Right renal cortex interstitium (tissue), 3 donors: ENCODE results near the gene MBNL2. TPM values are rescaled to one million over a fixed set of nuclear protein-coding genes. Genes with fewer than 3 reads are reported as not detected.

Experiments
- DNase-seq, 3 donors: peaks; one replicate each; pipeline ENCODE4 v3.0.0-alpha.2; 2013; ENCODE audit warnings: low read depth in 3 of 3, low spot score in 2 of 3
- polyA plus RNA-seq, 3 donors: library from polyadenylated mRNA; unstranded; fragments of 120-200 nt; gene quantifications; one replicate each; pipeline ENCODE4 v1.2.1, GENCODE V29; 2013; ENCODE audit not compliant: insufficient read length in 3 of 3

MBNL2 gene
- polyA plus RNA-seq, 3 donors: 59.2 to 63.0 (median 62.4) TPM

GRCh38 chr13:97266772-97267417 lies 44.8 kb downstream of the MBNL2 start:
- DNase-seq: no peak

GRCh38 chr13:97267418-97268059 lies 45.4 kb downstream of the MBNL2 start:
- no peak for DNase-seq

DNA sequence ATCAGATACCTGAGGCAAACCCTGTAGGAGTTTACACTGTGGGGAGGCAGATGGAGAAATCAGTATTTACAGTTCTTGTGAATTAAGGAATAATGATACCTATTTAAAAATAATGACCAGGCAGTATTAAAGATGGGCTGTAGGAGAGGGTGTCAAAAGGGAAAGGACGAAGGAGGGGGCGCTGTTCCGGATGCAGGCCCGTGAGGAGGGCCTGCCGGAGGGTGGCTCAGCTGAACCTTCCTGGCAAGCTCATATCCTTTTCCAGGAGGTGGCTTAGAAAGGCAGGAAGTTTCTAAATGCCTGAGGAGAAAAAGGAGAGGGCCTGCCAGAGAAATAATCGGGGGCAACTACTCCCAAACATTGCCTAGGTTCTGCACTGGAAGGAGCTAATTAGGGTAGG lies 46.6 kb downstream of the MBNL2 start:
- DNase-seq: no peak

- no peak for DNase-seq
Measured at GRCh38 chr13:97269603-97270002, 47.5 kb downstream of the MBNL2 start.

- no peak for DNase-seq
Measured at GRCh38 chr13:97272526-97272925, 50.4 kb downstream of the MBNL2 start.

- DNase-seq: no peak
Measured at GRCh38 chr13:97273341-97273831, 51.3 kb downstream of the MBNL2 start.

DNA sequence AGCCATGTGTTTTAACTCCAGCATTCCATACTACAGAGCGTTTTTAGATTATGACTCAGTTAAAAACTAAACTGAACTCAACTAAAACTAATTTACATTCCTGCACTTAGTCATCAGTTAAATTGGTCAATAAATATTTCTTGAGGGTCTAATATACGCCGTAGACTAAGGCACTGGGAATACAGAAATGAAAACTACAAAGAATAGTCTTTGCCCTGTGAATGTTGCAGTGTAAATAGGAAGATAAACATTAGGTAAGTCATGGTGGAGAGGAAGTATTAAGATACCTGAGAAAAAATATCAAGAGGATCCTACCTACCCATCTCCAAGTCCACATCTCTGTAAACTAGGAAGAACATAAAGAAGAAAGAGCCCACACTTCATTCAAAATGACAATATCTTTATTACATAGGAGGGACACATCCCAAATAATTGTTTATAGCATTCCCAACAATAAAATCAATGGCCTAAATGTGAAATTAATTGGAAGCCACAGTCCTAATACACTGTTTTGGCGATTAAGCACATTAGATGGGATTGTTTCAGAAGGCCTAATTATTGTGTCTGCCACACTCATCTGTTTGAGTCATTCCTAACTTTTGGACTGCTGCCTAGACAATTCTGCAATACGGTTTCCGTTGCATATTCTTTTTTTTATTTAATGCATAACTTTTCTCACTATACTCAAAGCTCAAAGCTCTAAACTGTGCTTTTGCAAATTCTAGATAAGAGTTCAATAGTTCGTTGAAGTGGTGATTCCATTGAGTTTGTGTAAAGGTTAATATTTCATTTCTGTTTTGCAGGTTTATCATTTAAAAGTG lies 52.9 kb downstream of the MBNL2 start:
- no peak for DNase-seq

- DNase-seq: no peak
Measured at GRCh38 chr13:97275776-97276501, 53.8 kb downstream of the MBNL2 start.

GRCh38 chr13:97276862-97277269 lies 54.7 kb downstream of the MBNL2 start:
- DNase-seq: no peak

GRCh38 chr13:97278435-97279411 lies 56.6 kb downstream of the MBNL2 start:
- no peak for DNase-seq

- peak in 2 of 3 donors; percentile 50 to 57 for DNase-seq
Measured at GRCh38 chr13:97279913-97280312, 57.8 kb downstream of the MBNL2 start.

DNA sequence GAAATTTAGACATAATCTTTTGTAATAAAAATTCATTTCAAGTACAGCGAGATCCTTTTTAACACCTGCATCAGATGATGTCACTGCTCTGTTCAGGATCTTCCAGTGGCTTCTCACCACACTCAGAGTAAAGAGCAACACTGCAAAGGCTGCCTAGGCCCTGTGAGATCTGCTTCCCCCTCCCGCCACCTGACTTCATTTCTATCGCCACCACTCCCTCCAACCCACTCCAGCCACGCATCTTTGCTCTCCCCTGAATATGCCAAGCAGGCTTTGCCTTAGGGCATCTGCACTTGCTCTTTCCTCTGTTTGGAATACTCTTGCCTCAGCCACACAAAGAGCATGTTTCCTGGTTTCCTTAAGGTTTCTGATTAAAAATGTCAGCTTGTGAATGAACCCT lies 58.3 kb downstream of the MBNL2 start:
- DNase-seq: no peak

DNA sequence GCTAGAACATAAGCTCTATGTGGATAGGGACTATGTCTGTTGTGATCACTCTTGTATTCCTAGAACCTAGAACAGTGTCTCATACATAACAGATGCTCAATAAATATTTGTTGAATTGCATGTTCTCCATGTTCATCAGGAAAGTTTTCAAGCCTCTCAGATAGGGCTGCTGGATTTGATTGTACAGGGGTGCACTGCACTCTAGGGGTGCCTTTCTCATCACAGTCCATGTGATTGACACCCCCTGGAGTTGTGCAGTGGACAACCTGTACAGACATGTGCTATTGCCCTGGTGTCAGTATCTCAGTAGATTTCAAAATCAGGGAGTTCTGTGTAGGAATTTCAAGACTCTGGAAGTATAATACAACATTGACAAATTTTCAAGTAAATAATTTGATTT lies 58.9 kb downstream of the MBNL2 start:
- no peak for DNase-seq

- DNase-seq: no peak
Measured at GRCh38 chr13:97282705-97283104, 60.6 kb downstream of the MBNL2 start.

DNA sequence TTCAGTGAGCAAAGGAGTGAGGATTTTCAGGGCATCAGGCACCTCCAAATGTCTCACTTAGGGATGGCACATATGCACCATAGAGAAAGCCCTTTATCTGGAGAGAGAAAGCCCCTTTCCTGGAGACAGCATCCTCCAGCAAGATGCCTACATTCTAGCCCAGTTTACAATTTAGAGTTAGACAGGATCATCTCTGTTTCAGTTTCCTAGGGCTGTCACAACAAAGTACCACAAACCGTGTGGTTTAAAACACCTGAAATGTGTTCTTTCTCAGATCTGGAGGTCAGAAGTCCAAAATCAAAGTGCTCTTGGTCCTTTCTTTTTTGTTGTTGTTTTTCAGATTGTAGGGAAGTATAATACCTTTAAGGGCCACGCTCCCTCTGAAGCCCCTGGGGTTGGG lies 61.8 kb downstream of the MBNL2 start:
- DNase-seq: no peak

GRCh38 chr13:97284558-97284957 lies 62.4 kb downstream of the MBNL2 start:
- DNase-seq: no peak

DNA sequence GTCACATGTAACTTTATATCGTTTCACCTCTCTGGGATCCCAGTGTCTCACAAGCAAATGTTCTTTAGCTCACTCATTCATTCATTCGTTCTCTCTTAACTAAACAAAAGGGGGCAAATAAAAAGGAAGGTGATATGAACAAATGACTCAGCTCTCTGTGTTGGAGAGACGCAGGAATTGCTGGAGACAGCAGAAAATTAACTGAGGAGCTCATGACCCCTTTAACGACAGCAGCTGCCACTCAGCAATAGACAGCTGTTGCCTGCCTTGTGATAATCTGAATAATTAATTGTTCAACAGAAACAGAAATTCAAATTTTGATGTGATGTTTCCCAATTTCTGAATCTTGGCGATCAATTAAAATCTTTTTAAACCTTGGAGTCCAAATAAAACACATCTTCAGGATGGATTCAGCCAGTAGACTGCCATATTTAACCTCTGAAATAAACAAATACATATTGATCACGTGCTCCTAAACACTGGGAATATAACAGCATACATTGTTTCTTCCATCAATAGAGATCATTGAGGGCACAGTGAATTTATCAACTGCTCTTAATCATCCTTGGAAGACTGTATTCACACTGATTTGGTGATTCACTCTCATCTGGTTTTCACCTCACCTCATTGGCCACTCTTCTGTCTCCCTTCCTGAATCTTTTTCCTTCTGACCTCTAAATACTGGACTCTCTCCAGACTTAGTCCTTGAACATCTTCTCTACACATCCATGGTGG lies 63.3 kb downstream of the MBNL2 start:
- no peak for DNase-seq

GRCh38 chr13:97286317-97287046 lies 64.3 kb downstream of the MBNL2 start:
- DNase-seq: no peak

- no peak for DNase-seq
Measured at GRCh38 chr13:97287047-97287383, 64.9 kb downstream of the MBNL2 start.
